Measurements from ENCODE around the gene HHIPL1.

Gene HHIPL1

GRCh38 chr14:99686557-99687283 lies 41.8 kb downstream of the HHIPL1 start:
- TF ChIP-seq CTCF (IDR thresholded peaks at IDR 0.05; ENCODE audit: insufficient read depth, low read length, poor library complexity, severe bottlenecking) (no peak), EZH2phosphoT487 (conservative IDR thresholded peaks at IDR 0.05; ENCODE audit: low read length) (no peak)
- no peak overlapping the region for H3K4me3 ChIP-seq (ENCODE audit: insufficient read depth, low read length, poor library complexity, severe bottlenecking)
- H3K27me3 ChIP-seq (ENCODE audit: low read length), result no peaks in the 10 kb centered on the region

DNA sequence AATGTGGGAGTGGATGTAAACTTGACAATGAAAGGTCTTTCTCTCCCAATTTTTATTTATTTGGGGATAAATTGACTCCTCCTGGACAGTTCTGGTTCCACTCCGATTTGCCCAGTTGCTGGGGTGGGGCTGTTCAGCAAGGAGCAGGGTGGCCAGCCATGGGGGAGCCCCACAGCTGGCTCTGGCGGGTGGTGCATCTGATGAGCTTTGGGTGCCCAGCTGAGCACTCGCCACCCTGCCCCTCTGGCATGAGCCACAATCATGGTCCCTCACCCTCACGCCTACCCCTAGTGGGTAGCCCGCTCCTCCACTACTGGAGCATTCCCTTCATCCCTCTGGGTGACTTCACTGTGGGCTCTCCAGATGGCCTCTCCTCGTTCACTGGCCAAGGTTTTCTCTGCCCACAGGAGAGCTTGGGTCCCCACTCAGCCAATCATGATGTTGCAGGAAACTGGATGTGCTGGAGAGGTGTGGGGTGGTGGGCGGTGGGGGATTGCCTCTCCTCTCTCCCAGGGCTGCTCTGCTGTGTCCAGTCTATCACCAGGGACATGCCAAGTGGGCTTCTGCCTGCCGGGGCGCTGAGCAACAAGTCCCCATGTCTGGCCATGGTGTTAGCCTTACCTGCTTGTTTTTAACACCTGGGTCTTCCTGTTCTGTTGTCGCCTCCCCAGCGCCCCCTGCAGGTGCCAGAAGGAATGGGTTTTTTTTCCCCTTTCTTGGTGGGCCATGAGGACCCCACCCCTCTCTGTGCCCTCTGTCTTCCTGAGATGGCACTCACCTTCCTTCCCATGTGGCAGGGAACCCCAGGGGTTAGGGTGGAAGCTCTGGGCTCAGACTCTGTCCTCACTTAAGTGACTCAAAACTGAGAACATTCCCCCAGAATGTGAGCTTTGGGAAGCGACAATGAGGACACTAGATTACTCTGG lies 42.6 kb downstream of the HHIPL1 start:
- no peaks in the 10 kb centered on the region for H3K27me3 ChIP-seq (ENCODE audit: low read length)
- H3K9me3 ChIP-seq (ENCODE audit: insufficient read depth, low read length), result no peaks in the 10 kb centered on the region
- H4K20me1 ChIP-seq (ENCODE audit: low read depth, low read length), result no peaks in the 10 kb centered on the region
- no peak overlapping the region for H3K4me2 ChIP-seq (ENCODE audit: low read depth, low read length, poor library complexity, severe bottlenecking)
- no peaks in the 10 kb centered on the region for H3F3A ChIP-seq (ENCODE audit: insufficient read depth)
- H3K79me2 ChIP-seq (ENCODE audit: insufficient read depth, low read length), result no peaks in the 10 kb centered on the region
- H3K9me2 ChIP-seq (replicated peaks; ENCODE audit: insufficient read depth, low read length), result no peaks in the 10 kb centered on the region
- TF ChIP-seq EZH2phosphoT487 (conservative IDR thresholded peaks at IDR 0.05; ENCODE audit: low read length) (no peak), CTCF (IDR thresholded peaks at IDR 0.05; ENCODE audit: insufficient read depth, low read length, poor library complexity, severe bottlenecking) (peak; percentile 61)
- H3K4me3 ChIP-seq (ENCODE audit: insufficient read depth, low read length, poor library complexity, severe bottlenecking), result no peak overlapping the region
- no peak overlapping the region for H2AFZ ChIP-seq (ENCODE audit: low read depth, low read length, severe bottlenecking)
- no peak overlapping the region for H3K27ac ChIP-seq (ENCODE audit: low read depth, low read length)
- no peaks in the 10 kb centered on the region for H3K36me3 ChIP-seq (ENCODE audit: low read length)
- H3K9ac ChIP-seq (ENCODE audit: low read length), result no peak overlapping the region

More at GRCh38 chr14:99686557-99687283, 41.8 kb downstream of the HHIPL1 start:
- no peaks in the 10 kb centered on the region for H3F3A ChIP-seq (ENCODE audit: insufficient read depth)
- no peaks in the 10 kb centered on the region for H3K9me3 ChIP-seq (ENCODE audit: insufficient read depth, low read length)
- no peaks in the 10 kb centered on the region for H3K9me2 ChIP-seq (replicated peaks; ENCODE audit: insufficient read depth, low read length)
- no peaks in the 10 kb centered on the region for H3K36me3 ChIP-seq (ENCODE audit: low read length)
- no peak overlapping the region for H2AFZ ChIP-seq (ENCODE audit: low read depth, low read length, severe bottlenecking)
- H3K9ac ChIP-seq (ENCODE audit: low read length), result no peak overlapping the region
- H3K79me2 ChIP-seq (ENCODE audit: insufficient read depth, low read length), result no peaks in the 10 kb centered on the region
- H3K4me2 ChIP-seq (ENCODE audit: low read depth, low read length, poor library complexity, severe bottlenecking), result no peak overlapping the region
- no peak overlapping the region for H3K27ac ChIP-seq (ENCODE audit: low read depth, low read length)
- H4K20me1 ChIP-seq (ENCODE audit: low read depth, low read length), result no peaks in the 10 kb centered on the region

- Histone ChIP-seq H3K4me2 (ENCODE audit: low read depth, low read length, poor library complexity, severe bottlenecking) (no peak overlapping the region), H3K9me2 (replicated peaks; ENCODE audit: insufficient read depth, low read length) (no peaks in the 10 kb centered on the region), H3K27ac (ENCODE audit: low read depth, low read length) (no peak overlapping the region), H3K9ac (ENCODE audit: low read length) (no peak overlapping the region), H3K9me3 (ENCODE audit: insufficient read depth, low read length) (no peaks in the 10 kb centered on the region), H2AFZ (ENCODE audit: low read depth, low read length, severe bottlenecking) (no peak overlapping the region), H3K36me3 (ENCODE audit: low read length) (no peaks in the 10 kb centered on the region), H3F3A (ENCODE audit: insufficient read depth) (no peaks in the 10 kb centered on the region), H3K27me3 (ENCODE audit: low read length) (no peaks in the 10 kb centered on the region), H3K4me3 (ENCODE audit: insufficient read depth, low read length, poor library complexity, severe bottlenecking) (no peak overlapping the region), H4K20me1 (ENCODE audit: low read depth, low read length) (no peaks in the 10 kb centered on the region), H3K79me2 (ENCODE audit: insufficient read depth, low read length) (no peaks in the 10 kb centered on the region)
- no peak for TF ChIP-seq CTCF (IDR thresholded peaks at IDR 0.05; ENCODE audit: insufficient read depth, low read length, poor library complexity, severe bottlenecking)
- no peak for TF ChIP-seq EZH2phosphoT487 (conservative IDR thresholded peaks at IDR 0.05; ENCODE audit: low read length)
Observed at GRCh38 chr14:99688210-99688581, 43.3 kb downstream of the HHIPL1 start.
